ENCODE results near the gene VASH2. TPM values are rescaled to one million over a fixed set of nuclear protein-coding genes. Genes with fewer than 3 reads are reported as not detected.
A peak's percentile ranks its signal among the peaks of the same experiment; 100 is the strongest.
"Not testable (repeated sequence)": the region's sequence is repeated elsewhere in the genome, so short reads cannot be mapped to it uniquely, and the experiment has no call there.

Gene VASH2
- total and polyA plus RNA-seq, 2 experiments from 2014 or later: 129 to 381 TPM

- Histone ChIP-seq H3K4me3 (peak overlapping the region; percentile 66), H3K4me2 (peak overlapping the region; percentile 83; the same call in 1 of the 2 replicates), H3F3A (replicated peaks; ENCODE audit: low read depth) (peaks cover 13% of the 10 kb centered on the region), H3K4me1 (ENCODE audit: insufficient read depth) (peaks cover 32% of the 10 kb centered on the region), H3K27ac (ENCODE audit: low read depth) (peak overlapping the region; percentile 100), H3K79me2 (replicated peaks; ENCODE audit: insufficient read depth) (peaks cover 14% of the 10 kb centered on the region)
- Mint-ChIP-seq H3K27me3 (ENCODE audit: insufficient read depth, low read depth, poor library complexity) (peaks cover 43% of the 10 kb centered on the region), H3K4me1 (peaks cover 48% of the 10 kb centered on the region), H3K27ac (peak overlapping the region; percentile 97), H3K36me3 (ENCODE audit: low read depth) (peaks cover 22% of the 10 kb centered on the region), H3K9me3 (peaks cover 12% of the 10 kb centered on the region; the same call in 1 of the 3 replicates), H3K4me3 (peak overlapping the region; percentile 86)
- not testable (repeated sequence) for DNase-seq (ENCODE audit: low spot score); H3K9me2 ChIP-seq (ENCODE audit: insufficient read depth); H4K20me1 ChIP-seq (replicated peaks; ENCODE audit: insufficient read depth); H2AFZ ChIP-seq; H3K27me3 ChIP-seq (ENCODE audit: insufficient read depth); ATAC-seq; H3K36me3 ChIP-seq (ENCODE audit: insufficient read depth)
- TF ChIP-seq POLR2AphosphoS5 (IDR thresholded peaks at IDR 0.05; ENCODE audit: low read depth): peak; percentile 72
- TF ChIP-seq CREB1 (CRISPR knock-in tag; IDR thresholded peaks at IDR 0.05; ENCODE audit: low read depth): peak; percentile 58; the same call in 1 of the 2 replicates
- peak; percentile 50 for TF ChIP-seq NANOG (IDR thresholded peaks at IDR 0.05; ENCODE audit: borderline replicate concordance)
These were observed 36.2 kb upstream of the VASH2 start for GRCh38 chr1:212914110-212914509.

DNA sequence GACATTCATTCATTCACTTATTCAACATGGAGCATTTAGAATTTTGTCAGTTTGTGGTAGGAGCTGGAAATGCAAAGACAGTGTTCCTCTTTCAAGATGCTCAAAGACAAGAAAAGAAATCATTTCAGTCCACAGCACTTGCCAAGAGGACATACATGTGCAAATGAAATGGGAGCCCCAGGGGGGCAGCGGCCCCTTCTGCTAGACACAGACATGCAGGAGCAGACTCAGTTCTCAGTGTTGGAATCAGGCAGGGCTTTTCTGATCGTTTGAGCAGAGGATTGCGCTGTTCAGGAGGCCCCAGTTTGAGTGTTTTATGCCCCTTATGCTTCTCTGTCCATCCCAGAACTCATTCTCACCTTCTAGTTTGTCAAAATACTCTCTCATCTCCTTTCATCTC lies 35.6 kb upstream of the VASH2 start:
- H2AFZ ChIP-seq: no peak overlapping the region
- TF ChIP-seq, protein P1, sequence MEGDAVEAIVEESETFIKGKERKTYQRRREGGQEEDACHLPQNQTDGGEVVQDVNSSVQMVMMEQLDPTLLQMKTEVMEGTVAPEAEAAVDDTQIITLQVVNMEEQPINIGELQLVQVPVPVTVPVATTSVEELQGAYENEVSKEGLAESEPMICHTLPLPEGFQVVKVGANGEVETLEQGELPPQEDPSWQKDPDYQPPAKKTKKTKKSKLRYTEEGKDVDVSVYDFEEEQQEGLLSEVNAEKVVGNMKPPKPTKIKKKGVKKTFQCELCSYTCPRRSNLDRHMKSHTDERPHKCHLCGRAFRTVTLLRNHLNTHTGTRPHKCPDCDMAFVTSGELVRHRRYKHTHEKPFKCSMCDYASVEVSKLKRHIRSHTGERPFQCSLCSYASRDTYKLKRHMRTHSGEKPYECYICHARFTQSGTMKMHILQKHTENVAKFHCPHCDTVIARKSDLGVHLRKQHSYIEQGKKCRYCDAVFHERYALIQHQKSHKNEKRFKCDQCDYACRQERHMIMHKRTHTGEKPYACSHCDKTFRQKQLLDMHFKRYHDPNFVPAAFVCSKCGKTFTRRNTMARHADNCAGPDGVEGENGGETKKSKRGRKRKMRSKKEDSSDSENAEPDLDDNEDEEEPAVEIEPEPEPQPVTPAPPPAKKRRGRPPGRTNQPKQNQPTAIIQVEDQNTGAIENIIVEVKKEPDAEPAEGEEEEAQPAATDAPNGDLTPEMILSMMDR (conservative IDR thresholded peaks at IDR 0.05; ENCODE audit: low read depth in 2 of 2): 0 out of 4 replicates have a peak, but pooled peaks of 1 of the 2 experiments have one; percentile 2
- no peak for TF ChIP-seq JUNB (IDR thresholded peaks at IDR 0.05; ENCODE audit: unreplicated experiment)

GRCh38 chr1:212915245-212916091 lies 34.9 kb upstream of the VASH2 start:
- peaks cover 40% of the 10 kb centered on the region for H3K4me1 Mint-ChIP-seq
- peak overlapping the region; percentile 67 for H3K4me2 ChIP-seq
- H3K9me2 ChIP-seq (ENCODE audit: insufficient read depth): peaks cover 5% of the 10 kb centered on the region; the same call in 1 of the 2 replicates
- peaks cover 32% of the 10 kb centered on the region for H3K27me3 Mint-ChIP-seq (ENCODE audit: insufficient read depth, low read depth, poor library complexity)
- H3K4me3 ChIP-seq: peak overlapping the region; percentile 66
- H3K27me3 ChIP-seq (ENCODE audit: insufficient read depth): no peaks in the 10 kb centered on the region
- H3F3A ChIP-seq (replicated peaks; ENCODE audit: low read depth): peaks cover 13% of the 10 kb centered on the region
- DNase-seq (ENCODE audit: low spot score) (peak; percentile 83), ATAC-seq (peak; percentile 65)
- peak overlapping the region; percentile 86 for H3K4me3 Mint-ChIP-seq
- H2AFZ ChIP-seq: no peak overlapping the region
- H3K27ac Mint-ChIP-seq: peak overlapping the region; percentile 97
- H3K4me1 ChIP-seq (ENCODE audit: insufficient read depth): peaks cover 32% of the 10 kb centered on the region
- peak overlapping the region; percentile 99 for H3K27ac ChIP-seq (ENCODE audit: low read depth)
- no peaks in the 10 kb centered on the region for H3K36me3 ChIP-seq (ENCODE audit: insufficient read depth)
- peaks cover 14% of the 10 kb centered on the region for H3K79me2 ChIP-seq (replicated peaks; ENCODE audit: insufficient read depth)
- H4K20me1 ChIP-seq (replicated peaks; ENCODE audit: insufficient read depth): no peaks in the 10 kb centered on the region
- H3K36me3 Mint-ChIP-seq (ENCODE audit: low read depth): peaks cover 15% of the 10 kb centered on the region
- peaks cover 5% of the 10 kb centered on the region; the same call in 1 of the 3 replicates for H3K9me3 Mint-ChIP-seq
- peak; percentile 26; the same call in 1 of the 2 replicates for TF ChIP-seq POLR2AphosphoS5 (IDR thresholded peaks at IDR 0.05; ENCODE audit: low read depth)
- TF ChIP-seq EZH2 (IDR thresholded peaks at IDR 0.05; ENCODE audit: low read depth, unreplicated experiment): no peak
- TF ChIP-seq ETS1 (IDR thresholded peaks at IDR 0.05): no peak
- TF ChIP-seq, protein P1 (conservative IDR thresholded peaks at IDR 0.05; ENCODE audit: low read depth in 2 of 2): peak; percentile 69 to 85
- TF ChIP-seq ZNF331 (CRISPR knock-in tag; IDR thresholded peaks at IDR 0.05; ENCODE audit: low read depth): no peak
- no peak for TF ChIP-seq ZNF114 (CRISPR knock-in tag; IDR thresholded peaks at IDR 0.05)
- no peak for TF ChIP-seq EZH2phosphoT487 (IDR thresholded peaks at IDR 0.05; ENCODE audit: unreplicated experiment)

More for the DNA sequence above, 35.6 kb upstream of the VASH2 start:
- H4K20me1 ChIP-seq (replicated peaks; ENCODE audit: insufficient read depth): no peaks in the 10 kb centered on the region
- H3K27ac Mint-ChIP-seq: peak overlapping the region; percentile 97
- no peaks in the 10 kb centered on the region for H3K27me3 ChIP-seq (ENCODE audit: insufficient read depth)
- peaks cover 32% of the 10 kb centered on the region for H3K4me1 ChIP-seq (ENCODE audit: insufficient read depth)
- H3K36me3 ChIP-seq (ENCODE audit: insufficient read depth): no peaks in the 10 kb centered on the region
- peak overlapping the region; percentile 67 for H3K4me2 ChIP-seq
- H3F3A ChIP-seq (replicated peaks; ENCODE audit: low read depth): peaks cover 13% of the 10 kb centered on the region
- peaks cover 5% of the 10 kb centered on the region; the same call in 1 of the 2 replicates for H3K9me2 ChIP-seq (ENCODE audit: insufficient read depth)
- peak; percentile 65 for DNase-seq (ENCODE audit: low spot score)
- peak overlapping the region; percentile 86 for H3K4me3 Mint-ChIP-seq
- peaks cover 44% of the 10 kb centered on the region for H3K4me1 Mint-ChIP-seq
- H3K9me3 Mint-ChIP-seq: peaks cover 8% of the 10 kb centered on the region; the same call in 1 of the 3 replicates
- peak overlapping the region; percentile 66 for H3K4me3 ChIP-seq
- ATAC-seq: peak; percentile 60
- peaks cover 37% of the 10 kb centered on the region for H3K27me3 Mint-ChIP-seq (ENCODE audit: insufficient read depth, low read depth, poor library complexity)
- peaks cover 18% of the 10 kb centered on the region for H3K36me3 Mint-ChIP-seq (ENCODE audit: low read depth)
- peaks cover 14% of the 10 kb centered on the region for H3K79me2 ChIP-seq (replicated peaks; ENCODE audit: insufficient read depth)
- H3K27ac ChIP-seq (ENCODE audit: low read depth): peak overlapping the region; percentile 99
